HepG2 (cell line): ENCODE data around the gene DIS3L2. TPM values are rescaled to one million over a fixed set of nuclear protein-coding genes. Genes with fewer than 3 reads are reported as not detected.
A peak's percentile ranks its signal among the peaks of the same experiment; 100 is the strongest.

Source experiments
- FLYWCH1 ChIP-seq: sonication (generic); formaldehyde crosslinking; IDR thresholded peaks from 2 replicates; pipeline ENCODE4 v1.8.1; 2023; ENCODE audit warnings: mild to moderate bottlenecking, missing genetic modification reagents
- GFI1 ChIP-seq: sonication (generic); formaldehyde crosslinking; IDR thresholded peaks from 2 replicates; pipeline ENCODE4 v1.5.0; 2020; ENCODE audit warnings: missing genetic modification reagents, mild to moderate bottlenecking, borderline replicate concordance
- KDM6A ChIP-seq: IDR thresholded peaks from 2 replicates; pipeline ENCODE4 v1.6.1; 2016; ENCODE audit warnings: low read depth
- ZBTB14 ChIP-seq: sonication (generic); formaldehyde crosslinking; IDR thresholded peaks from 2 replicates; pipeline ENCODE4 v1.4.0; 2020; ENCODE audit warnings: missing genetic modification reagents
- ZFP91 ChIP-seq: sonication (generic); formaldehyde crosslinking; IDR thresholded peaks from 2 replicates; pipeline ENCODE4 v1.9.0; 2022; ENCODE audit warnings: missing genetic modification reagents, mild to moderate bottlenecking, borderline replicate concordance
- ZNF136 ChIP-seq: sonication (generic); formaldehyde crosslinking; IDR thresholded peaks from 2 replicates; pipeline ENCODE4 v1.8.1; 2022; ENCODE audit warnings: low read depth, mild to moderate bottlenecking, moderate library complexity, missing genetic modification reagents
- ZNF143 ChIP-seq: sonication (generic); formaldehyde crosslinking; IDR thresholded peaks from 2 replicates; pipeline ENCODE4 v1.4.0; 2020; ENCODE audit warnings: missing genetic modification reagents
- ZNF337 ChIP-seq: sonication (generic); formaldehyde crosslinking; IDR thresholded peaks from 2 replicates; pipeline ENCODE4 v1.5.1; 2020; ENCODE audit warnings: missing genetic modification reagents, low read depth, mild to moderate bottlenecking, borderline replicate concordance
- ZNF552 ChIP-seq: sonication (generic); formaldehyde crosslinking; IDR thresholded peaks from 2 replicates; pipeline ENCODE4 v1.9.0; 2022; ENCODE audit warnings: missing genetic modification reagents, mild to moderate bottlenecking, borderline replicate concordance
- ZNF570 ChIP-seq: sonication (generic); formaldehyde crosslinking; IDR thresholded peaks from 2 replicates; pipeline ENCODE4 v1.4.0; 2020; ENCODE audit warnings: mild to moderate bottlenecking, missing genetic modification reagents, borderline replicate concordance
- ZNF777 ChIP-seq: sonication (generic); formaldehyde crosslinking; IDR thresholded peaks from 2 replicates; pipeline ENCODE4 v1.4.0; 2020; ENCODE audit warnings: missing genetic modification reagents
- ZNF800 ChIP-seq: sonication (generic); formaldehyde crosslinking; IDR thresholded peaks from 2 replicates; pipeline ENCODE4 v1.4.0; 2020; ENCODE audit warnings: missing genetic modification reagents
- polyA plus RNA-seq, 8 experiments: library from polyadenylated mRNA; depleted of rRNA in 3 of 8; stranded (reverse) in 7 of 8; unstranded in 1 of 8; fragments of >200 nt; fragmentation: Illumina TruSeq in 4 of 8; extraction: Trizol in 4 of 8; gene quantifications; 2 replicates each; pipeline versions ENCODE4 v1.2.1 to v1.2.3, GENCODE V29; 2011 to 2016; ENCODE audit warnings: low read depth in 4 of 8, missing spikeins in 1 of 8, mixed read lengths in 1 of 8; ENCODE audit not compliant: insufficient read depth in 1 of 8
- total RNA-seq, 5 experiments: library from RNA; depleted of rRNA; stranded (reverse); fragments of >200 nt; fragmentation: Illumina TruSeq; extraction: Trizol; gene quantifications; 2 replicates each; pipeline ENCODE4 v1.2.3, GENCODE V29; 2016; ENCODE audit warnings: low read depth in 1 of 5
- TF ChIP-seq, protein P1 (sequence below): sonication (generic); formaldehyde crosslinking; IDR thresholded peaks from 2 replicates; pipeline ENCODE4 v1.8.1; 2023; ENCODE audit warnings: mild to moderate bottlenecking, missing genetic modification reagents
- TF ChIP-seq, protein P2 (sequence below), 2 experiments: sonication (generic) in 1 of 2; formaldehyde crosslinking in 1 of 2; IDR thresholded peaks; 2 replicates each; pipeline versions ENCODE4 v1.6.1 to v1.9.0; 2014 to 2022; ENCODE audit warnings: antibody characterized with exemption in 1 of 2, borderline replicate concordance in 1 of 2, inconsistent platforms in 1 of 2, low read depth in 1 of 2, missing genetic modification reagents in 1 of 2

DIS3L2 gene
- total and polyA plus RNA-seq, 2 of the 13 experiments (the other 11 are each of a cell fraction or from before 2014, with no cell fraction given) = 7.0 to 23.9 TPM

- TF ChIP-seq, protein P1, sequence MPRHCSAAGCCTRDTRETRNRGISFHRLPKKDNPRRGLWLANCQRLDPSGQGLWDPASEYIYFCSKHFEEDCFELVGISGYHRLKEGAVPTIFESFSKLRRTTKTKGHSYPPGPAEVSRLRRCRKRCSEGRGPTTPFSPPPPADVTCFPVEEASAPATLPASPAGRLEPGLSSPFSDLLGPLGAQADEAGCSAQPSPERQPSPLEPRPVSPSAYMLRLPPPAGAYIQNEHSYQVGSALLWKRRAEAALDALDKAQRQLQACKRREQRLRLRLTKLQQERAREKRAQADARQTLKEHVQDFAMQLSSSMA (CRISPR knock-in tag) = no peak
- TF ChIP-seq, protein P2, sequence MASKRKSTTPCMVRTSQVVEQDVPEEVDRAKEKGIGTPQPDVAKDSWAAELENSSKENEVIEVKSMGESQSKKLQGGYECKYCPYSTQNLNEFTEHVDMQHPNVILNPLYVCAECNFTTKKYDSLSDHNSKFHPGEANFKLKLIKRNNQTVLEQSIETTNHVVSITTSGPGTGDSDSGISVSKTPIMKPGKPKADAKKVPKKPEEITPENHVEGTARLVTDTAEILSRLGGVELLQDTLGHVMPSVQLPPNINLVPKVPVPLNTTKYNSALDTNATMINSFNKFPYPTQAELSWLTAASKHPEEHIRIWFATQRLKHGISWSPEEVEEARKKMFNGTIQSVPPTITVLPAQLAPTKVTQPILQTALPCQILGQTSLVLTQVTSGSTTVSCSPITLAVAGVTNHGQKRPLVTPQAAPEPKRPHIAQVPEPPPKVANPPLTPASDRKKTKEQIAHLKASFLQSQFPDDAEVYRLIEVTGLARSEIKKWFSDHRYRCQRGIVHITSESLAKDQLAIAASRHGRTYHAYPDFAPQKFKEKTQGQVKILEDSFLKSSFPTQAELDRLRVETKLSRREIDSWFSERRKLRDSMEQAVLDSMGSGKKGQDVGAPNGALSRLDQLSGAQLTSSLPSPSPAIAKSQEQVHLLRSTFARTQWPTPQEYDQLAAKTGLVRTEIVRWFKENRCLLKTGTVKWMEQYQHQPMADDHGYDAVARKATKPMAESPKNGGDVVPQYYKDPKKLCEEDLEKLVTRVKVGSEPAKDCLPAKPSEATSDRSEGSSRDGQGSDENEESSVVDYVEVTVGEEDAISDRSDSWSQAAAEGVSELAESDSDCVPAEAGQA (IDR thresholded peaks at IDR 0.05; ENCODE audit: low read depth) = no peak
- TF ChIP-seq, protein P2 (CRISPR knock-in tag; IDR thresholded peaks at IDR 0.05; ENCODE audit: borderline replicate concordance) = no peak
- TF ChIP-seq ZBTB14 (CRISPR knock-in tag) = peak; percentile 68
- TF ChIP-seq KDM6A (CRISPR knock-in tag) = no peak
- peak; percentile 71 for TF ChIP-seq ZNF777 (CRISPR knock-in tag)
- no peak for TF ChIP-seq ZNF143
- TF ChIP-seq ZNF800 (CRISPR knock-in tag) = peak; percentile 100
- no peak for TF ChIP-seq ZNF136 (CRISPR knock-in tag)
- TF ChIP-seq ZFP91 (CRISPR knock-in tag) = peak; percentile 14; the same call in 1 of the 2 replicates
- no peak for TF ChIP-seq ZNF570 (CRISPR knock-in tag)
- TF ChIP-seq ZNF337 (CRISPR knock-in tag) = peak; percentile 72; the same call in 1 of the 2 replicates
- no peak for TF ChIP-seq FLYWCH1
- TF ChIP-seq ZNF552 = peak; percentile 67; the same call in 1 of the 2 replicates
- TF ChIP-seq GFI1 (CRISPR knock-in tag) = no peak
Measured at GRCh38 chr2:231926180-231926741, 35.3 kb upstream of the DIS3L2 start, which contains the start of gene NPPC (continued).
